Progenitor cell of endocrine pancreas (in vitro differentiated cells): ENCODE data around the gene BMP7. TPM values are rescaled to one million over a fixed set of nuclear protein-coding genes. Genes with fewer than 3 reads are reported as not detected.

Source experiments
- DNase-seq: peaks from one replicate; pipeline ENCODE4 v3.0.0; 2021; ENCODE audit warnings: low spot score; ENCODE audit not compliant: unreplicated experiment
- H3K27ac Mint-ChIP-seq: 2 replicates; pipeline ENCODE4 v1.8.0; 2021; ENCODE audit warnings: mild to moderate bottlenecking, moderate library complexity, mixed read lengths
- H3K27me3 Mint-ChIP-seq: 2 replicates; pipeline ENCODE4 v1.8.0; 2021; ENCODE audit warnings: mixed read lengths
- H3K36me3 Mint-ChIP-seq: 2 replicates; pipeline ENCODE4 v1.8.0; 2022; ENCODE audit warnings: mixed read lengths; ENCODE audit not compliant: insufficient read depth
- H3K4me1 Mint-ChIP-seq: 2 replicates; pipeline ENCODE4 v1.8.0; 2021; ENCODE audit warnings: low read depth, mixed read lengths
- H3K4me3 Mint-ChIP-seq: 2 replicates; pipeline ENCODE4 v1.8.0; 2021; ENCODE audit warnings: low read depth, mild to moderate bottlenecking, moderate library complexity, mixed read lengths
- H3K9me3 Mint-ChIP-seq: 2 replicates; pipeline ENCODE4 v1.8.0; 2021; ENCODE audit warnings: low read depth, mixed read lengths
- total RNA-seq: library from RNA; stranded (reverse); gene quantifications from 2 replicates; pipeline ENCODE4 v1.2.1, GENCODE V29; 2021
- TF ChIP-seq, protein P1 (sequence below): fragments of 200-600 bp; sonication (generic); IDR thresholded peaks from one replicate; pipeline ENCODE4 v1.5.0; 2021; ENCODE audit warnings: antibody characterized with exemption, mild to moderate bottlenecking; ENCODE audit not compliant: unreplicated experiment

Gene BMP7
- total RNA-seq, 1 donor from 2014 or later: 35.4 TPM

DNA sequence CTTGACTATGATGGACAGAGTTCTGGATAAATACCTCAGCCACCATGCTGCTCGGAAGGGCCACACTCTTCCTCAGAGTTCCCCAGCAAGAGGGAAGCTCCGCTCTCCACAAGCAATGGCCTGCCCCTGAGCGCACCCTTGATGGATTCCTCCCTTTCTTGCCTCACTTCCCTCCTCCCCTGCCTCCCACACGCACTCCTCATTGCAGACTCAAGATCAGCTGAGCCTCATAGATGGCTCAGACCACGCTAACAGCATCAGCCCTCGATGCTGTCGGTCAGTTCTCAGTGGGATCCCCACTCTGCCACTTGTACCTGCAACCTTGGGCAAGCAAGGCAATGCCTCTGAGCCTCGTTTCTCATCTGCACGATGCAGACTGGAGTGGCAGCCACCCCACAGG lies 123.3 kb downstream of the BMP7 start:
- DNase-seq: no peak
- no peaks in the 10 kb centered on the region for H3K36me3 Mint-ChIP-seq
- peaks cover under 1% of the 10 kb centered on the region for H3K4me1 Mint-ChIP-seq
- no peak overlapping the region for H3K4me3 Mint-ChIP-seq
- no peaks in the 10 kb centered on the region for H3K9me3 Mint-ChIP-seq
- H3K27ac Mint-ChIP-seq: no peak overlapping the region
- H3K27me3 Mint-ChIP-seq: peaks cover 24% of the 10 kb centered on the region
- TF ChIP-seq, protein P1, sequence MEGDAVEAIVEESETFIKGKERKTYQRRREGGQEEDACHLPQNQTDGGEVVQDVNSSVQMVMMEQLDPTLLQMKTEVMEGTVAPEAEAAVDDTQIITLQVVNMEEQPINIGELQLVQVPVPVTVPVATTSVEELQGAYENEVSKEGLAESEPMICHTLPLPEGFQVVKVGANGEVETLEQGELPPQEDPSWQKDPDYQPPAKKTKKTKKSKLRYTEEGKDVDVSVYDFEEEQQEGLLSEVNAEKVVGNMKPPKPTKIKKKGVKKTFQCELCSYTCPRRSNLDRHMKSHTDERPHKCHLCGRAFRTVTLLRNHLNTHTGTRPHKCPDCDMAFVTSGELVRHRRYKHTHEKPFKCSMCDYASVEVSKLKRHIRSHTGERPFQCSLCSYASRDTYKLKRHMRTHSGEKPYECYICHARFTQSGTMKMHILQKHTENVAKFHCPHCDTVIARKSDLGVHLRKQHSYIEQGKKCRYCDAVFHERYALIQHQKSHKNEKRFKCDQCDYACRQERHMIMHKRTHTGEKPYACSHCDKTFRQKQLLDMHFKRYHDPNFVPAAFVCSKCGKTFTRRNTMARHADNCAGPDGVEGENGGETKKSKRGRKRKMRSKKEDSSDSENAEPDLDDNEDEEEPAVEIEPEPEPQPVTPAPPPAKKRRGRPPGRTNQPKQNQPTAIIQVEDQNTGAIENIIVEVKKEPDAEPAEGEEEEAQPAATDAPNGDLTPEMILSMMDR: no peak

DNA sequence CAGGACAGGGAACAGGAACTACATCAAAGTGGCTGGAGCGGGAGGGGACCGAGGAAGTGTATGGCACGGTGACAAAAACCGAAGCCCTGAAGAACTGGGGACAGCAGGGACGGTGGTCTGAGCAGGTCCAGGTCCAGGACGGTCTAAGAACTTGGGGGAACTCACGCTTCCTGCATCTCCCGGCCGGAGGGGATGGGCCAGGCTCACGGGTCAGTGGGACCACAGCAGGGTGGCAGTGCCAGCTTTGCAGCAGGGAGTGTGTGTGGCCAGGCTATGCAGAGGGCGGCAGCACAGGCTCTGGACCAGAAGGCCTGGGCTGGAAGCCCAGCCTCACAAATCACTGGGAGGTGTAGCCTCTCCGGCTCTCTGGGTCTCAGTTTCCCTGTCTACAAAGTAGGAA lies 123.8 kb downstream of the BMP7 start:
- no peak for DNase-seq
- H3K4me1 Mint-ChIP-seq: no peaks in the 10 kb centered on the region
- TF ChIP-seq, protein P1: no peak
- H3K9me3 Mint-ChIP-seq: no peaks in the 10 kb centered on the region
- no peaks in the 10 kb centered on the region for H3K36me3 Mint-ChIP-seq
- no peak overlapping the region for H3K27ac Mint-ChIP-seq
- no peak overlapping the region for H3K4me3 Mint-ChIP-seq
- peaks cover 23% of the 10 kb centered on the region for H3K27me3 Mint-ChIP-seq

DNA sequence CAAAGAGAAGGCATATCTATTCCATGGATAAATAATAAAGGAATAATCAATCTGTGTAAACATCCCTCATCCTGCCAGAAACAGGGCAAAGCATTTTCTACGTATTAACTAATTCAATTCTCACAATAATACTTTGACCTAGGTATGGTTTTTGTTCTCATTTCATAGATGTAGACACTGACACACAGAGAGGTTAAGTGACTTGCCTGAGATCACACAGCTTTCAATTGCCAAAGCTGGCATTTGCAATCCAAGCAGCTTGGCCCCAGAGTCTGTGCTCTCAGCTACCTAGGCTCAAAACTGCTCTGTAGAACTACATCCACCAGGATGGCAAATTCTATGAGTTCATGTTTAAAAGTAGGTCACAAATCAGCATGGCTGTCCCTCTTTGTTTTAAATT lies 124.9 kb downstream of the BMP7 start:
- no peak overlapping the region for H3K27ac Mint-ChIP-seq

DNA sequence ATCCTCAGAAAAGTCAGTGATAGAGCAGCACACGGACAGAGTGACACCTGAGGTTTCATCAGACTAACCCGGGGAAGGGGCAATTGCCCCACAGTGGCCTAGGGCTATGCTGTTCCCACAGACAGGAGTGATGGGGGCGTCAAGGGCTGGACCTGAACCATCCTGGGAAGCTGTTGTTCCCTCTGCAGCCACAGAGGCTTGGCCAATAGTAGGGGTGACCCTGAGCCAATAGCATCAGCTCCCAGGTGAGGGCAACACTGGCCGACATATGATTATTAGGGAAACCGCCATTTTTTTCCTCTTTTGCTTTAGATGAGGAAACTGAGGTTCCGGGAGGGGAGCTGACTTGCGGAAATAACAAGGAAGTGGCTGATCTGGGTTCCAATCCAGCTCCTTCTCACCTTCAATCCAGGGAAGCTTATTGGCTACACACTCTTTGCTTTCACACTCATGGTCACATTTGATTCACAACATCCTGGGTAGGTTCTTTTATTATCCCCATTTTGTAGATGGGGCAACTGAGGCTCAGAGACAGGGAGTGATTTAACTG lies 126.0 kb downstream of the BMP7 start:
- Mint-ChIP-seq H3K27me3 (peaks cover 10% of the 10 kb centered on the region), H3K36me3 (no peaks in the 10 kb centered on the region), H3K27ac (no peak overlapping the region), H3K9me3 (no peaks in the 10 kb centered on the region), H3K4me3 (no peak overlapping the region), H3K4me1 (no peaks in the 10 kb centered on the region)
- DNase-seq: no peak
- TF ChIP-seq, protein P1: no peak

More for the DNA sequence above, 124.9 kb downstream of the BMP7 start:
- DNase-seq: no peak
- TF ChIP-seq, protein P1: no peak
- Mint-ChIP-seq H3K4me1 (no peaks in the 10 kb centered on the region), H3K36me3 (no peaks in the 10 kb centered on the region), H3K9me3 (no peaks in the 10 kb centered on the region), H3K4me3 (no peak overlapping the region), H3K27me3 (peaks cover 17% of the 10 kb centered on the region)

DNA sequence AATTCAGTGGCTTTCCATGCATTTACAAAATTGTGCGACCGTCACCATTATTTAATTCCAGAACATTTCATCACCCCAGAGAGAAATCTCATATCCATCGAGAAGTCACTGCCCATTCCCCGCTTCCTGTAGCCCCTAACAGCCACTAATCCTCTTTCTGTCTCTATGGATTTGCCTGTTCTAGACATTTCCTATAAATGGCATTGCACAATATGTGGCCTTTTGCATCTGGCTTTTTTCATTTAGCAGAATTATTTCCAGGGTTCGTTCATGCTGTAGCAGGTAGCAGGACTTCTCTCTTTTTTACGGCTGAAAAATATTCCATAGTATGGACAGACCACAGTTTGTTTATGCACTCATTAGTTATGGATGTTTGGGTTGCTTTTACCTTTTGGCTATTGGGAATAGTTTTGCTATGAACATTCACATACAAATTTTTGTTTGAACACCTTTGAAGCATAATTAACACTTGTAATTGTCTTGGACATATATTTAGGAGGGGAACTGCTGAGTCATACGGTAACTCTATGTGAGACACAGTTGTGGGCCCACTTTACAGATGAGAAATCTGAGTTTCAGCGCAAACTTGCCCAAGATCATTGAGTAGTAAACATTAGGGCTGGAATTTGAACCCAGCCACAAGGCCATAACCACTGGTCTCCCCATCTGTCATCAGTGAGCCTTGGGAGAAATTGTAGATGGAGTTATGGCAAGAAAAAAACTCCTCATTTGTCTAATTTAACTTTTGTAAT lies 126.9 kb downstream of the BMP7 start:
- no peak overlapping the region for H3K27ac Mint-ChIP-seq
- H3K36me3 Mint-ChIP-seq: no peaks in the 10 kb centered on the region
- H3K4me1 Mint-ChIP-seq: no peaks in the 10 kb centered on the region
- no peak overlapping the region for H3K4me3 Mint-ChIP-seq
- TF ChIP-seq, protein P1: no peak
- peaks cover 6% of the 10 kb centered on the region for H3K27me3 Mint-ChIP-seq
- no peaks in the 10 kb centered on the region for H3K9me3 Mint-ChIP-seq
- DNase-seq: no peak
